Measurements from ENCODE around the gene PCLO.

DNA sequence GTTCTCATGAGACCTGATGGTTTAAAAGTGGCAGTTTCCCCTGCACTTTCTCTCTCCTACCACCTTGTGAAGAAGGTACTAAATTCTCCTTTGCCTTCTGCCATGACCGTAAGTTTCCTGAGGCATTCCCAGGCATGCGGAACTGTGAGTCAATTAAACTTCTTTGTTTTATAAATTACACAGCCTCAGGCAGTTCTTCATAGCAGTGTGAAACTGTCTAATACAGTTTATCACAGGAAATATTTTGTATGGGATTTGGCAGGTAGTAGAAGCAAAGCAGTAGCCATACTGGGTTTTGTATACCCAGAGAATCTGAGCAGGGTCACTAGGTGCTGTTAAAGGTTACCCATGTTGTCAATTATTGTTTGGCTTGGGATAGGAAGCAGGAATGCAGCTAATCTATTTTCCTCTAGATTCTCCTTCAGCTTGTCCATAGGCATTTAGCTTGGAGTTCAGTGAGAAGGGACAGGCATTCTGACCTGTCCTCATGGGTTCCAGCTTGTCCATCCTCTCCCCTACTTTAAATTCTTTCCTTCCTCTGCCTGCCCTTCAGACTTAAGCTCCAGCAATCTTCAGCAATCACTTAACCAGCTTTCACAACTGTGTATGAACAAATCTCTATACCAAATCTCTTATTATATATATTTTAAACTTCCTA lies 186.7 kb downstream of the PCLO start:
- TF ChIP-seq, protein P1, sequence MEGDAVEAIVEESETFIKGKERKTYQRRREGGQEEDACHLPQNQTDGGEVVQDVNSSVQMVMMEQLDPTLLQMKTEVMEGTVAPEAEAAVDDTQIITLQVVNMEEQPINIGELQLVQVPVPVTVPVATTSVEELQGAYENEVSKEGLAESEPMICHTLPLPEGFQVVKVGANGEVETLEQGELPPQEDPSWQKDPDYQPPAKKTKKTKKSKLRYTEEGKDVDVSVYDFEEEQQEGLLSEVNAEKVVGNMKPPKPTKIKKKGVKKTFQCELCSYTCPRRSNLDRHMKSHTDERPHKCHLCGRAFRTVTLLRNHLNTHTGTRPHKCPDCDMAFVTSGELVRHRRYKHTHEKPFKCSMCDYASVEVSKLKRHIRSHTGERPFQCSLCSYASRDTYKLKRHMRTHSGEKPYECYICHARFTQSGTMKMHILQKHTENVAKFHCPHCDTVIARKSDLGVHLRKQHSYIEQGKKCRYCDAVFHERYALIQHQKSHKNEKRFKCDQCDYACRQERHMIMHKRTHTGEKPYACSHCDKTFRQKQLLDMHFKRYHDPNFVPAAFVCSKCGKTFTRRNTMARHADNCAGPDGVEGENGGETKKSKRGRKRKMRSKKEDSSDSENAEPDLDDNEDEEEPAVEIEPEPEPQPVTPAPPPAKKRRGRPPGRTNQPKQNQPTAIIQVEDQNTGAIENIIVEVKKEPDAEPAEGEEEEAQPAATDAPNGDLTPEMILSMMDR (IDR thresholded peaks at IDR 0.05): no peak
- no peak for TF ChIP-seq POLR2A (IDR thresholded peaks at IDR 0.05)
- no peak for TF ChIP-seq POLR2AphosphoS5 (IDR thresholded peaks at IDR 0.05; ENCODE audit: insufficient read depth in 1 of 2, low read depth in 1 of 2)

Data from vagina (tissue), 2 donors.